C4-2B (cell line): ENCODE measurements around the gene CCDC8.

Experiments used
- H3K27ac ChIP-seq: fragments of 450-650 bp; 2 replicates; pipeline ENCODE4 v1.5.1; 2017
- CTCF ChIP-seq: fragments of 450-650 bp; conservative IDR thresholded peaks from 2 replicates; pipeline ENCODE4 v1.5.1; 2017; ENCODE audit warnings: mild to moderate bottlenecking
- ZFX ChIP-seq: fragments of 450-650 bp; IDR thresholded peaks from 2 replicates; pipeline ENCODE4 v1.6.1; 2017

Gene CCDC8

GRCh38 chr19:46412650-46413261 is 608 bp downstream of the CCDC8 start:
- no peak for TF ChIP-seq CTCF
- TF ChIP-seq ZFX = no peak
- no peak overlapping the region for H3K27ac ChIP-seq

- no peak for TF ChIP-seq ZFX
- no peak for TF ChIP-seq CTCF
- no peak overlapping the region for H3K27ac ChIP-seq
These were observed 1.3 kb downstream of the CCDC8 start for GRCh38 chr19:46411925-46412649.

- TF ChIP-seq ZFX = no peak
- TF ChIP-seq CTCF = no peak
- H3K27ac ChIP-seq = no peak overlapping the region
These were observed 2.1 kb downstream of the CCDC8 start for GRCh38 chr19:46411088-46411924.

GRCh38 chr19:46410205-46411087 is 2.9 kb downstream of the CCDC8 start:
- TF ChIP-seq ZFX (no peak), CTCF (no peak)
- no peak overlapping the region for H3K27ac ChIP-seq

GRCh38 chr19:46409191-46409590 is 4.2 kb downstream of the CCDC8 start:
- no peak for TF ChIP-seq CTCF
- TF ChIP-seq ZFX = no peak
- no peak overlapping the region for H3K27ac ChIP-seq

- H3K27ac ChIP-seq = no peak overlapping the region
- TF ChIP-seq ZFX (no peak), CTCF (no peak)
These were observed 4.7 kb downstream of the CCDC8 start for GRCh38 chr19:46408664-46409039.
